Fibroblast of villous mesenchyme (primary cell): Measurements from ENCODE around the gene CAPN8. TPM values are rescaled to one million over a fixed set of nuclear protein-coding genes. Genes with fewer than 3 reads are reported as not detected.

Source experiments
- DNase-seq: peaks from one replicate; pipeline ENCODE4 v3.0.0-alpha.2; 2010; ENCODE audit warnings: low read depth
- H3K4me3 ChIP-seq: 2 replicates; pipeline ENCODE4 v1.5.1; 2011; ENCODE audit warnings: low read depth, mild to moderate bottlenecking, low read length
- total RNA-seq: library from RNA; depleted of rRNA; stranded (reverse); fragments of >200 nt; gene quantifications from 2 replicates; pipeline ENCODE4 v1.2.3, GENCODE V29; 2012
- TF ChIP-seq, protein P1 (sequence below): IDR thresholded peaks from 2 replicates; pipeline ENCODE4 v1.5.1; 2012; ENCODE audit warnings: low read depth, mild to moderate bottlenecking, low read length; ENCODE audit not compliant: insufficient read depth

The CAPN8 gene
- total RNA-seq, 1 donor: not detected

DNA sequence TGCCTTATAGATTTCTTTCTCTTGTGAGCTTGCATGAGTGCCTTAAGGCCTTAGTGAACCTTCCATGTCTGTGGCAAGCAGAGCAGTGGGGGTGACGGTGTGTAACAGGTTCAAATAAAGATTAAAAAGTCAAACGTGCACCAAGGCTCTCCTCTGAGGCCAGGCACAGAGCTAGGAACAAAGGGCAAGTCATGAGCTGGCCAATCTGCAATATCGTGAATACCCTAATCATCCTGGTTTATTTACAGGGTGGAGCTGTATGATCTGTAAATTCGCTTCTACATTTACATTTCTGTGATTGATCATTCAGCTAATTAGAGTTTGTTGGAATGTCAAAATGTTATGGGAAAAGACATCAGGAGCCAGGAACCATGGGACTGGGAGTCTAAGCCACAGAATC lies 120.2 kb downstream of the CAPN8 start:
- H3K4me3 ChIP-seq: no peak overlapping the region

DNA sequence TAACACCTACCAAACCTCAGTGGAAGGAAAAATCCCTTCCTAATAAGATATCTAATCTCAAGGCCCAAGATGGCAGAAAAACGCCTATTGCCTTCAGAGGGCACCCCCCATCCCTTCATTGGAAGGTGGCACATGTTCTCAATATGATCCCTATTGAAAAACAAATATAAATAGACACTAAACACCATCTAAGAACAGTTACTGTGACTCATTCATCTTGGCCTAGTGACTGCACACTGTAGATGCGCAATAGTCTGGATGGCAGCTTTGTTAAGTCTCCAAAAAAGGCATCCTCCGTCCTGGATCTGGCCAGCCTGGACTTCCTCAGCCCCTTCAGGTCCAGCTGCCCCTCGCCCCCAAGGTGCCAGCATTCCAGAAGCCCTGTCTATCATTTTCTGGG lies 121.9 kb downstream of the CAPN8 start:
- no peak for DNase-seq

More for the DNA sequence above, 120.2 kb downstream of the CAPN8 start:
- TF ChIP-seq, protein P1, sequence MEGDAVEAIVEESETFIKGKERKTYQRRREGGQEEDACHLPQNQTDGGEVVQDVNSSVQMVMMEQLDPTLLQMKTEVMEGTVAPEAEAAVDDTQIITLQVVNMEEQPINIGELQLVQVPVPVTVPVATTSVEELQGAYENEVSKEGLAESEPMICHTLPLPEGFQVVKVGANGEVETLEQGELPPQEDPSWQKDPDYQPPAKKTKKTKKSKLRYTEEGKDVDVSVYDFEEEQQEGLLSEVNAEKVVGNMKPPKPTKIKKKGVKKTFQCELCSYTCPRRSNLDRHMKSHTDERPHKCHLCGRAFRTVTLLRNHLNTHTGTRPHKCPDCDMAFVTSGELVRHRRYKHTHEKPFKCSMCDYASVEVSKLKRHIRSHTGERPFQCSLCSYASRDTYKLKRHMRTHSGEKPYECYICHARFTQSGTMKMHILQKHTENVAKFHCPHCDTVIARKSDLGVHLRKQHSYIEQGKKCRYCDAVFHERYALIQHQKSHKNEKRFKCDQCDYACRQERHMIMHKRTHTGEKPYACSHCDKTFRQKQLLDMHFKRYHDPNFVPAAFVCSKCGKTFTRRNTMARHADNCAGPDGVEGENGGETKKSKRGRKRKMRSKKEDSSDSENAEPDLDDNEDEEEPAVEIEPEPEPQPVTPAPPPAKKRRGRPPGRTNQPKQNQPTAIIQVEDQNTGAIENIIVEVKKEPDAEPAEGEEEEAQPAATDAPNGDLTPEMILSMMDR: no peak
- no peak for DNase-seq

DNA sequence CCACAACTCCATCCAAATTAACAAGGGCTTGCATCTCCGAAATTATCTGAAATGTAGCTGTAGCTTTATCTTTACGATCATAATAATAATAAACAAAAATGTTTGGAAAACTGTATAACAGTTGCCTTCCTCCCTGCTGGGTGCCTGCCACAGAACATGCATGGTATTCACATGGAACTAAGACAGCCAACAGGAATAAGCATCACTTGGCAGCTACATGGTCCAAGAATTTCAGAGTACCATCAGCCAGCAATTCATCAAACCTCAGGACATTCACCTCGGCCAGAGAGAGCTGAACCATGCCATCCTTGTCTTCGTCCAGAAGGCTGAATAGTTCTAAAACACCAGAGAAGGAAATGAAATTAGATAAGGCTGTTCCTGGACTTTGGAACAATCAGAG lies 122.7 kb downstream of the CAPN8 start:
- DNase-seq: no peak
- TF ChIP-seq, protein P1: no peak
- H3K4me3 ChIP-seq: no peak overlapping the region

More for the DNA sequence above, 121.9 kb downstream of the CAPN8 start:
- TF ChIP-seq, protein P1: no peak
- no peak overlapping the region for H3K4me3 ChIP-seq

DNA sequence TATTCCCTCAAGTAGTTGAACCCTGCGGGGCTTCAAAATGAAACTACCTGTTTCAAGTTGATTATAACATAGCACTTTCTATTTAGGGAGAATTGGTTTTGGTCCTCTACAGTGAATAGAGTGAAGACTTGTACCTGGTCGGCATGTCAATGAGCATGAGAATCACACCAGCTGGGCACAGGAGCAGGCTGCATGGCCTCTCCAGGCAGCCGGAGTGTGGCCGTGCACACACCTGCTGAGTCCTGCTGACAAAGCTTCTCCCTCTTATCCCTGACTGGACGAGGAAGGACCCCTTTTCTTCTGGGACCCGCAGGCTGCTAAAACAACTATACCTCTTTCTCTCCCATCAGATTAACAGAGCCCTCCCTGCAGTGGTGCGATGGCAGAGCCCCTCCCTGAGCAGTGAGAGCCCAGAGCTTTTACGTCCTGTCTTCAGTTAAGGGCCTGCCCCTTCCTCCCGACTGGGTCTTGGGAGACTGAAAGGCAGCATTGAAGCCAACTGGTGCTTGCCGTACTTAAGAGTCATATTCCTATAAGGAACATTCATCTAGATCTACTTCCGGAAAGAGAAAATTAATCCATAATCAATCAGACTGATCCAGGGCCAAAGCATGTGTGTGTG lies 124.9 kb downstream of the CAPN8 start:
- TF ChIP-seq, protein P1: no peak
- no peak for DNase-seq
- H3K4me3 ChIP-seq: no peak overlapping the region

DNA sequence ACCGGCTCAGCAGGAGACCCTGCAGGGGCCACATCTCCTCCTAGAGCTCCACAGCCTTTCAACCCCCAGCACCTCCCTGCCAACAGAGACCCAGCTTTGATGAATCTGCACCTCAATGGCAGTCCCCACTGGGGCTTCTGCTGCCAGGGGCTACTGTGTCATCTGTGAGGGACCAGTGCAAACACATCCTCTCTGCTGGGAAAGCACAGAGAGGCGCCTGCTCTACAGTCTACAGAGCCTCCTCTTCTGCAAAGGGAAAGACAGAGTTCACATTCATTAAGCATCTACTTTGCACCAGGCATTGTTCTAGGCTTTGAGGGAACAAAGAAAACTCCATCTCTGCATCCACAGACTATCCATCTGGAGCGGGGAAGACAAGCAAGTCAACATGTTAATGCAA lies 125.8 kb downstream of the CAPN8 start:
- DNase-seq: no peak
- TF ChIP-seq, protein P1: no peak
- no peak overlapping the region for H3K4me3 ChIP-seq

DNA sequence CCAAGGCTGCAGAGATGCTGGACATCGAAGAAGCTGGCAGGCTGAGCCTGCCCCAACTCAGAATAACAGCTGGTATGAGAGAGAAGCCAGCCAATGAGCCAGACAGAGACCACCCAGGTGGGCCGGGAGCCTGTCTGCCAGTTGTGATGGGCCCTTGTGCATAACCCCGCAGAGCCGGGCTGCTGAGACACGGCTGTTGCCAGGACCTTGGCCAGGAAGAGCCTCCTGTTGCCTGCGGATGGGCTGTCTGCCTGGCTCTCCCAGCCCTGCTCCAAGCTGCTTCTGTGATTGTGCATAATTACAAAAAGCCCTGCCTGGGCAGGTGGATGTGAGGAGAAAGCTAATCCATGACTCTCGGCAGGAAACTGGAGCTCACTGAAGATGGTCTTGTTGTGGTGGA lies 126.5 kb downstream of the CAPN8 start:
- TF ChIP-seq, protein P1: no peak
- no peak overlapping the region for H3K4me3 ChIP-seq
- no peak for DNase-seq

DNA sequence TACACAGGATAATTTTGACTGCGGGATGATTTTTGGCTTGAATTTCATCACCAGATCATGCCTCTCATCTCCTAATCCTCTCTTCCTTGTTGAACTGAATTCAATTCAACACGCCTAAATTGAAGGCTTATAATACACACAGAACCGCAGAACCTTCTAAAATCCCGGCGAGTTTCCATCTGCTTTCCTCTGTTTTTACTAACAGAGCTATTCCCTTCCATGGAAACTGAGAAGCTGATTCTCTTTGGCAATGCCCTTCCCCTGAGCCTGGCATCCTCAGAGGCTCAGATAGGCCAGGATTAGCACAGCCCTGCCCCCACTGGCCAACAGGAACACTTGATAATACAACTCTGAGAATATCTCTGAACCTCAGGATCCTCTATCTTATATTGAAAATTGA lies 130.2 kb downstream of the CAPN8 start:
- no peak overlapping the region for H3K4me3 ChIP-seq
- DNase-seq: no peak
- TF ChIP-seq, protein P1: no peak
